ENCODE data around the gene USP2.

The USP2 gene

GRCh38 chr11:119377112-119377901, 4.2 kb downstream of the USP2 start:
- in situ Hi-C loops (cut with MboI; ENCODE audit: low sequenced_read_pairs) = no loop called here

DNA sequence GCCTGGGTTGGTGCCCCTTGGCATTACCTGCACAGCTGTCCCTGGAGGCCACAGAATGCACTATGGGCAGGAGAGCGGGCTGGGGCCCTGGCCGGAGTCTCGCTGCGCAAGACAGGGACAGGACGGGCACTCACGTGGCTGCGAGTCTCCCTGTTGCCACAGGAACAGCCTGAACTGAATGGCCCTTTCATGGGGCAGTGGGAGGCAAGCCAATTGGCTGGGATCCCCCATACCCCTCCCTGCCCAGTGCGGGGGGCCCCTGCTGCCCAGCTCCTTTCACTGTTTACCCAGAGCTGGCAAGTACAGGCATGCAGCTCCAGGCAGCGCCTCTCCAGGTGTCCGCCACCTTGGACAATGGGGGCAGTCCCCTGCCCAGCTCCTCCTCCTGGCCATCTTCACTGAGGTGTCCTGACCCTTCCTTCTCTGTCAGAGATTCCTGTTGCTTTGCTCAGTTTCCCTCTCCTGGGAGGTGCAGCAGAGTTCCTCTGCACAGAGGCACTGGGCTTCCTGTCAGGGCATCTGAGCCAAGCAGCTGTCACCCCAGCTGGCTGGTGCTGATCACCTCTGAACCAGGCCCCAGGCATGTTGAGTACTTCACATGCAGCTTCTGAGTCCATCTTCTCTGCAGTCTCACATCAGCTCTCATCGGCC, 5.2 kb downstream of the USP2 start:
- in situ Hi-C loops (cut with MboI; ENCODE audit: low sequenced_read_pairs) = no loop called here

DNA sequence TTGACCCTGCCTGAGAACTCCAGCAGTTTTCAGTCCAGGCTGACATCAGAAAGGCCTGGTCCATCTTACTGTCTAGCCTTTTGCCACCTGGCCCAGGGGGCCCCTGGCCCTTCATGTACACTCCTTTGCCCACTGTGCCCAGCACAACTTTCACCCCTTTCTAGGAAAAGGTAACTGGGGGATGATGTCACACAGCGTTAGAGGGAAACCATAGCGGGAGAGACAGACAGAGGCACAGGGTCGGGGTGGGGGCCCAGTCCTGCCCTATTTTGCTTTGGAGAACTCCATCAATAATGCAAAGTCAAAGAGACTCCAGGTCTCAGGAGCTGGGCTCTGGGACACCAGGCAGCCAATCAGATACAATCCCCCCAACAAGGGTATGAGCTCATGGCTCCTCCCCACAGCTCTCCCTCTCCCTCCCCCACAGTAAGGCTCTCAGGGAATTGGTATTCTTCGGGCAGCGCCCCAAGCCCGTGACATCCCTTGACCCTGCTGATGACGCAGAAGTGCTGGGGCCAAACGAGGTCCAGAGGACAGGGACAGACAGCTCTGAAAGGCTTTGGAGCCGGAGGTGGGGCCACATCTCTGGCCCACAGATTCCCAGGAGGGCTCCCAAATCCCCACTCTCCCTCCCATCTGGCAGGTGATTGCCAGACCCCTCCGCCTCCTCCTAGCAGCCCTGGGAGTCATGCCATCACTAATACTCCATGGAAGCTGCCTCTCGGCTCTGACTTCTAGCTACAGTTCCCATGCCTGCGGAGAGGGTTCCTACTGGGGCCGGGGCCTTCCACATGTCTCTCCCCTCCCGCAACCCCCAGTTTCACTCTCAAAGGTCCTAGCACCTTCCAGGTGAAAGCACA, 5.9 kb downstream of the USP2 start:
- in situ Hi-C loops (cut with MboI; ENCODE audit: low sequenced_read_pairs) = no loop called here

GRCh38 chr11:119374632-119375336, 6.7 kb downstream of the USP2 start:
- in situ Hi-C loops (cut with MboI; ENCODE audit: low sequenced_read_pairs) = no loop called here

DNA sequence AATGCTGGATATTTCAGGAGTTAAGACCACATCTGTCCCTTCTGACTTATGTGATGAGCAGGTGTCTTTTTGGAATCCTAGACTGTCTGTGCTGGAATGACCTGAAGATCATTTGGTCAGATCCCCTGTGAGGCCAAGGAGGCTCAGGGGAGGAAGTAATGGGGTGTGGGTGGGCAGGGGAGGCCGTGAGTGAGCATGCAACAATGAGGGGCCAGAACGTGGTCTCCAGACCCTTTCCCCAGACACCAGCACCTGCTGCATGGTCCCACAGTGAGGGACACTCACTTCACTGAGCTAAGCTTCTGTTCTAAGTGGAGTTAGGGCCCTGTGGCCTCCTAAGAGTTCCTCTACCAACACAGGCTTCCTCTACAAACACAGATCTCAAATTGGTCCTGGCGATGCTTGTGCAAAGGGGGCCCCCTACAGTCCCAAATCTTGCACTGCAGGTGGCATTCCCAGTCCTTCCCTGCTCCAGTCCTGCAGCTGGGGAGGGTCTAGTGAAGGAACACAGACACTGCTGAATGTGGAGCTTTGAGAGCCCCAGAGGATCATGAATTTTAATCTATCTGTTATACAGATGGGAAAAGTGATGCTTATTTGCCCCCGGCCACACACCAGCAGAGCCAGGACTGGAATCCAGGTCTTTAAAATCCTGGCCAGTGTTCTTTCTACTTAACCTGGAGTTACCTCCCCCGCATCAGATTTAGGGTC, 7.4 kb downstream of the USP2 start:
- in situ Hi-C loops (cut with MboI; ENCODE audit: low sequenced_read_pairs) = no loop called here

- in situ Hi-C loops (cut with MboI; ENCODE audit: low sequenced_read_pairs) = no loop called here
Observed at GRCh38 chr11:119373059-119373920, 8.2 kb downstream of the USP2 start.

GRCh38 chr11:119372260-119373058, 9.0 kb downstream of the USP2 start:
- in situ Hi-C loops (cut with MboI; ENCODE audit: low sequenced_read_pairs) = no loop called here

DNA sequence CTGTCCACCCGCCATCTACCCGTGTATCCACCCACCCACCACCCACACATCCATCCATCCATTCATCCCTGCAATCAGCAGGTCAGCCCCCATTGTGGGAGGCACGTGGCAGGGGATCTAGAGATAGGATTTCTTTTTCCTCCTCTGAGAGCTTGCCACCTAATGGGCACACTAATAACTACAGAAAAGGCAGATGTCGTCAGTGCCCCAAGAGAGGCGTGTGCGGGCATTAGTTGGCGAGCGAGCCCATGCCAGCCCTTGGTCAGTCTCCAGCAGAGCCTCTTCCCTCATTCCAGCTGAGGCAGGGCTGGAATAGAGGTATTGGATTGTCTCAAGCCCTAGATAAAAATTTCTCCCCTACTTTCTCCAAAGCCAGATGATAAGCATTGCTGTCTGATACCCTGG, 9.7 kb downstream of the USP2 start:
- in situ Hi-C loops (cut with MboI; ENCODE audit: low sequenced_read_pairs) = no loop called here

GRCh38 chr11:119371067-119371601, 10.4 kb downstream of the USP2 start:
- in situ Hi-C loops (cut with MboI; ENCODE audit: low sequenced_read_pairs) = no loop called here

DNA sequence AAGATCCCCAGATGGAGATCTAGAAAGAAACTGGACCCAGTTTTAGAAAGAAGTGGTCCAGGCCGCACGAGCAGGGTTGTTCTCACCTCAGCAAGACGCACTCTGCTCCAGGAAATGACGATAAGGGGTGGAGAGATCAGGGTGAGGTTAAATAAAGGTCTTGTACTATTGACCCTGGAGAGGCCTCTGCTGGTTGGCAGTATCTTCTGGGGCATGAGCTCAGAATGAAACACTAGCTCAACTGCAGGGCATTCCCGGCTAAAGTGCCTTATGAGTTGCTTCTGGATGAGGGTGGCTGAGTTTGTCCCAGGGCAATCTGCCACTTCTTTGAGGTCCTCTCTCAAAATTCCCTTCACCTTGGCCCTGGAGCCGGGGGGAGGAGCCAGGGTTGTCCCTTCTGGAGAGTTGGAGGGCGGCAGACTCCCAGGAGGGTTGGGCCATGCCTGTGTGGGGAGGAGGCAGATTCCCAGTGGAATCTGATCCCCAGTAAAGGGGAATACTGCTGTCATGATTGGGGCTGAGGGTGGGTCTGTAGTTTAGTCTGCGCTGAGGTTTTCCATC, 10.9 kb downstream of the USP2 start:
- in situ Hi-C loops (cut with MboI; ENCODE audit: low sequenced_read_pairs) = no loop called here

DNA sequence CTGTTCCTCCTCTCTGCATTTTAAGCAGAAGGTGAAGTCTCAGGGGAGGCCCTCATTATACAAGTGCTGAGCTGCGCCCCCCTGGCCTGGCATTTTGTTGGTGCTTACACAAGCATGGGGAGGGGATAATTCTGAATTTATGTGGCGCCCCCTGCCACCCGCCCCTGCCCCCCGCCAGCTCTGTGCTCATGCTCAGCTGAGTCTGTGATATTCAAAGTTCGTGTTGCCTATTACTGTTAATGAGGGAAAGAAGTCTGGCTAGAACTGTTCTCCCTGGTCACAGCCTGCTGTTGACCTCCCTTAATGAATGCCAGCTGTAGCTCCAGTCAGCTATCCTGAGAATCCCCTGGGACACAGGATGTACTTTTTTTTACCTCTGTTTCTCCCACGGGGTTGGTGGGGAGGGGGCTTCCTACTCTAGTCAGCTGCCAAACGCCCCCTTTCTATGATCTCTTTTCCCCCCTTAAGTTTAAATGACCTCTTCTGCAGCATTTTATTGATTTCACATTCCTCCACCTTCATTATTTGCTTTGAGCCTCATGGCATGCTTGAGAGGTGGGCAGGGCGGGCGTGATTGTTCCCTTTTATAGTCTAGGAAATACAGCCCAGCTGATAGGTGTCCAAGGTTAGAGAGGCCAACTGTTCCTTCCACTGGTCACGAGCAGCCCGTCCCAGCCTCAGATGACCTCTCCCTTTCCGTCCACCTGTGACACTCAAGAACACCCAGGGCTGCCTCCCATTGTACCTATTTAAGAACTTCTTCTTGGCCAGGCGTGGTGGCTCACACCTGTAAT, 12.2 kb downstream of the USP2 start:
- in situ Hi-C loops (cut with MboI; ENCODE audit: low sequenced_read_pairs) = no loop called here

DNA sequence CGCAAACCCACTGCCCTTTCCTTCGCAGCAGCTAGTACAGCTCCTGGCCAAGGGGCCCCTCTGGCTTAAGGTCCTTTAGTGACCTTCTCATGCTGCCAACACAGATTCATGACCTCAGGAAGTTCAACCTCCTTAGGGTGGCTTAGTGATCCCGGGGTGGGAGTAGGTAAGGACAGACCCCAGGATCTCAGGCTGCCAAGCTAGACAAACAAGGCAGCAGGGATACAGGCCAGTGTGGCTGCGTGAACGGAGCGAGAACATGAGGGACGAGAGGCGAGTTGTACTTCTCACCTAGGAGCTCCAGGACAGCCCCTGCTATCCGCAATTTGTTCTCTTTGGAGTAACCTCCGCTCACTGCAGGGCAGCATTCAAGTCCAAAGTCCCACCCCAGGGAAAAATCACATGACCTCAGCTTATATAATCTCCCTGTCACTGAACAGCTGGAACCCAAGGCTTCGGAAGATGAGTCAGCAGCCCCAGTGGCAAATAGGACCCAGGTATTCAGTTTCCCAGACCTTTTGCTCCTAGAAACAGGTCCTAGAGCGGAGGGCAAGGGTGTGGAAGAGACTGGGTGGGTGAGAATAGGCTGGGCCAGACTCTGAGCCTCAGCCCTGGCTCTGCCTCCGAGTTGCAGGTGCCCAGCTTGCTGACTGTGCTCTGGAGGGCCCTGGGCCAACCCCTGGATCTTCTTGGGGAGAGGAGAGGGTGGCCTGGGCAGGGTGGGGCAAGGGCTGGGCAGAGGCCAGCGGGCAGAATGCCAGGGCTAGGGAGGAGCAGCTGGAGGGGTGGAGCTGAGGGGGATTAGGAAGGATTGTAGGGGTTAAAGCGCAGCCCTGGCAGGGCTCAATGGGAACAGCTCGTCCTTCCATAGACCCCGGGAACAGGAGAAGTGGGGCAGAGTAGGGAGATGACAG, 13.1 kb downstream of the USP2 start:
- in situ Hi-C loops (cut with MboI; ENCODE audit: low sequenced_read_pairs) = no loop called here

GRCh38 chr11:119367661-119368120, 13.8 kb downstream of the USP2 start:
- in situ Hi-C loops (cut with MboI; ENCODE audit: low sequenced_read_pairs) = no loop called here

- in situ Hi-C loops (cut with MboI; ENCODE audit: low sequenced_read_pairs) = no loop called here
Observed at GRCh38 chr11:119366690-119367620, 14.5 kb downstream of the USP2 start.

DNA sequence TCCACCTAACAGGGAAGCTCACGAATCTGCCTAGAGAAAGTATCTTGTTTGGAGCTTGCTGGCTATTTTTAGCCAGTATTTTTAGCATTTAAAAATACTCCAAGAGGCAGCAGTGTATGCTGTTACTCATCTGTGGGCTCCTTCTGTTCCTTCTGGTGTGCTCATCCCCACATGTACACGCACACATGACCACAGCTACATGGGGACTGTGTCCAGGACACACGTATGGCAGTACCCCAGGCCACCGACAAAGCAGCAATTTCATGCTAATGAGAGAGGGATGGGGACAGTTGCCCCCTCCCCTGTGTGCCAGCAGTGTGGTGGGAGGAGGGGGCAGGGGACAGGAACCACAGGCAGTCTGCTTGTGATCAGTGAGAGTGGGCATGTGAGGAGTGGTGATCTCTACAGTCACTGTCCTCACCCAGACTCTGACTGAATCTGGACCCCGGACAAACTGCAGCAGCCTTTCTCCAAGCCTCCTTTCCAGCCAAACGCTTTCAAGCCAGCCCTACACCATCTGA, 16.4 kb downstream of the USP2 start:
- in situ Hi-C loops (cut with MboI; ENCODE audit: low sequenced_read_pairs) = no loop called here

Measured in hTERT RPE-1 (cell line).